Lung (tissue), 12 donors: ENCODE results near the gene TTC27. TPM values are rescaled to one million over a fixed set of nuclear protein-coding genes. Genes with fewer than 3 reads are reported as not detected.
A peak's percentile ranks its signal among the peaks of the same experiment; 100 is the strongest.

Experiments
- ATAC-seq: fragments of 200-7000 bp; cut with Tn5 transposase; one replicate; pipeline ENCODE4 v1.9.1; 2020; ENCODE audit warnings: moderate number of reproducible peaks; ENCODE audit not compliant: insufficient read depth, low FRiP score
- DNase-seq, 3 donors: peaks; one replicate each; pipeline ENCODE4 v3.0.0-alpha.2; 2013 to 2017
- H3K27ac ChIP-seq, 2 donors: one replicate each; pipeline ENCODE4 v1.5.1; 2013; ENCODE audit warnings: mild to moderate bottlenecking in 2 of 2, moderate library complexity in 2 of 2, control low read depth in 1 of 2, inconsistent platforms in 1 of 2, low read depth in 1 of 2, low read length in 1 of 2
- H3K27me3 ChIP-seq, 3 donors: one replicate each; pipeline ENCODE4 v1.5.1; 2013; ENCODE audit warnings: low read length in 2 of 3; ENCODE audit not compliant: control insufficient read depth in 3 of 3, insufficient read depth in 3 of 3
- H3K36me3 ChIP-seq, 4 donors: one replicate each; pipeline ENCODE4 v1.5.1; 2013; ENCODE audit warnings: low read length in 4 of 4, mild to moderate bottlenecking in 1 of 4, moderate library complexity in 1 of 4; ENCODE audit not compliant: control insufficient read depth in 4 of 4, insufficient read depth in 4 of 4
- H3K4me1 ChIP-seq, 5 donors: one replicate each; pipeline ENCODE4 v1.5.1; 2013; ENCODE audit warnings: low read length in 5 of 5, mild to moderate bottlenecking in 2 of 5, moderate library complexity in 1 of 5; ENCODE audit not compliant: control insufficient read depth in 5 of 5, insufficient read depth in 5 of 5
- H3K4me3 ChIP-seq: one replicate; pipeline ENCODE4 v1.5.1; 2013; ENCODE audit warnings: mild to moderate bottlenecking, control low read depth, moderate library complexity
- H3K9ac ChIP-seq, 2 donors: one replicate each; pipeline ENCODE4 v1.5.1; 2013; ENCODE audit warnings: low read length in 2 of 2, control low read depth in 1 of 2; ENCODE audit not compliant: insufficient read depth in 1 of 2
- H3K9me3 ChIP-seq, 4 donors: one replicate each; pipeline ENCODE4 v1.5.1; 2013; ENCODE audit warnings: low read length in 3 of 4, mild to moderate bottlenecking in 1 of 4, moderate library complexity in 1 of 4; ENCODE audit not compliant: control insufficient read depth in 4 of 4, insufficient read depth in 3 of 4
- WGBS, 2 donors: extraction: QIAGEN DNeasy Blood & Tissue Kit; methylation state at CpG; one replicate each; pipeline ENCODE4 v1.1.7; 2013; 5-methylcytosine and 5-hydroxymethylcytosine counted together
- polyA plus RNA-seq, 2 donors: library from polyadenylated mRNA; stranded (reverse); fragments of 200-250 nt; gene quantifications; one replicate each; pipeline ENCODE4 v1.2.1, GENCODE V29; 2013
- total RNA-seq, 2 donors: library from RNA; depleted of rRNA in 1 of 2; stranded (reverse); fragments of >200 nt in 1 of 2; gene quantifications; one replicate each; pipeline ENCODE4 v1.2.1, GENCODE V29; 2014 to 2021
- TF ChIP-seq, protein P1 (sequence below): IDR thresholded peaks from 2 replicates; pipeline ENCODE4 v1.5.1; 2012; ENCODE audit warnings: mild to moderate bottlenecking; ENCODE audit errors: control extremely low read depth, extremely low read depth
- donor health status: control.
- donor health status: control.
- donor health status: Bipolar disorder and iron deficiency.
- donor health status: healthy.
- donor health status: DM: yes; HTN: yes; CAD: no.

TTC27 gene
- total and polyA plus RNA-seq, 4 donors: 5.2 to 17.4 (median 12.3) TPM

DNA sequence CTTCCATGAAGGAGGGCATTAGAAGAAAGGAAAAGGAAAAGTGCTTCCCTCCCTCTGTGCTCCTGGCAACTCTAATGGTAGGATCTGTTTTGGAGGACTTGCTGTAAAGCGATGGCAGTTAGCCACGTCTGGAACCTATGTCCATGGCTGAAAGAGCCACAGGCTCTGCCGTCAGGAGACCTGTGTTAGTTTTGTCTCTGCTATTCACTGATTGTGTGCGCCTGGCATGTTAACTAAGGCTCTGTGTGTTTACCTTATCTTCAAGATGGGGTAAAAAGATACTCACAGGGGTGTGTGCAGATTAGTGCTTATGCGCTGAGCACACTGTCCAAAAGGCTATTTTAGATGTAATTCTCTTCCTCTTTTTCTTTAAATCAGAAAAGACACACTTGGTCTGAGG lies 209.1 kb downstream of the TTC27 start:
- Histone ChIP-seq H3K9me3 (no peaks in the 10 kb centered on the region), H3K9ac (no peak overlapping the region), H3K36me3 (no peaks in the 10 kb centered on the region), H3K27ac (no peak overlapping the region), H3K4me1 (peaks cover 0 to 8% (median 6%) of the 10 kb centered on the region in 5 donors), H3K4me3 (no peak overlapping the region), H3K27me3 (no peaks in the 10 kb centered on the region)
- ATAC-seq: no peak
- TF ChIP-seq, protein P1, sequence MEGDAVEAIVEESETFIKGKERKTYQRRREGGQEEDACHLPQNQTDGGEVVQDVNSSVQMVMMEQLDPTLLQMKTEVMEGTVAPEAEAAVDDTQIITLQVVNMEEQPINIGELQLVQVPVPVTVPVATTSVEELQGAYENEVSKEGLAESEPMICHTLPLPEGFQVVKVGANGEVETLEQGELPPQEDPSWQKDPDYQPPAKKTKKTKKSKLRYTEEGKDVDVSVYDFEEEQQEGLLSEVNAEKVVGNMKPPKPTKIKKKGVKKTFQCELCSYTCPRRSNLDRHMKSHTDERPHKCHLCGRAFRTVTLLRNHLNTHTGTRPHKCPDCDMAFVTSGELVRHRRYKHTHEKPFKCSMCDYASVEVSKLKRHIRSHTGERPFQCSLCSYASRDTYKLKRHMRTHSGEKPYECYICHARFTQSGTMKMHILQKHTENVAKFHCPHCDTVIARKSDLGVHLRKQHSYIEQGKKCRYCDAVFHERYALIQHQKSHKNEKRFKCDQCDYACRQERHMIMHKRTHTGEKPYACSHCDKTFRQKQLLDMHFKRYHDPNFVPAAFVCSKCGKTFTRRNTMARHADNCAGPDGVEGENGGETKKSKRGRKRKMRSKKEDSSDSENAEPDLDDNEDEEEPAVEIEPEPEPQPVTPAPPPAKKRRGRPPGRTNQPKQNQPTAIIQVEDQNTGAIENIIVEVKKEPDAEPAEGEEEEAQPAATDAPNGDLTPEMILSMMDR: no peak
- no peak for DNase-seq
- WGBS, 2 donors: 60 to 76% methylated on average over 5 of the region's 5 CpGs

DNA sequence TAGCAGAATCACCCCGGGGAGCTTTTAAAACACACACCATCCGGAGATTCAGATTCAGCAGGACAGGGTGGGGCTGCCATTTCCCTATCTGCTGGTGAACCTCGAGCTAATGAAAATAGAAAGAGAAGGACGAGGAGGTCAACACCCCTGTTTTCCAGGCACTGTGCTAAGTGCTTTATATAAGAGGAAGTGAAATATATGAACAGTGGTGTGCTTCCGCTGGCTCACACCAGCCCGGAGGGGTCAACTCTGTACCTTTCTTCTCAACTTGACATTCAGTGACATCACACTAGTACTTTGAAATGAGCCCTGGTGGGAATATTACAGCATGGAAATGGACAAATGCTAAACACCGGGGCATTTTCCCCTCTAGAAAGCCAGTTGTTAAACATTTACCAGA lies 210.6 kb downstream of the TTC27 start:
- ATAC-seq (no peak), DNase-seq (no peak)
- no peaks in the 10 kb centered on the region for H3K9me3 ChIP-seq
- no peaks in the 10 kb centered on the region for H3K27me3 ChIP-seq
- no peaks in the 10 kb centered on the region for H3K36me3 ChIP-seq
- no peak overlapping the region for H3K4me3 ChIP-seq
- no peak overlapping the region for H3K9ac ChIP-seq
- H3K4me1 ChIP-seq: peaks cover 0 to 7% (median 0%) of the 10 kb centered on the region in 5 donors
- no peak overlapping the region for H3K27ac ChIP-seq
- TF ChIP-seq, protein P1: no peak
- WGBS, 2 donors: 66 to 72% methylated on average over 7 of the region's 7 CpGs

DNA sequence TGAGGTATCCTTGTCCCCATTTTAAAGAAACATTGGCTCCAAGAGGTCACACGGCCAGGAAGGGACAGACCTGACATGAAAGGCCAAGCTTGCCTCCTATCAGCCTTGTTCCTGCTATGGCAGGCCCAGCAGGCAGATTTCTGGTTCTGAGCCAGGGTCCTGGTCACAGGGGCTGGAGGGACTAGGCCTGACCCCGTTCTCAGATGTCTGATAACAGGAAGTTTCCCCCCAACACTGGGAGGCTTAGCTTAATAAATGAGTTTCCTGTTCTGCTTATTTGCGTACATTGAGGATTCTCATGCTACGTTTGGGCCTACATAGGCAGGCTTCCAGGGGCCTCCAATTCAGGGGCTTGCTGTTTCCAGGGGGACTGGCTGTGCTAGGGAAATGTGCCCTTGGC lies 211.1 kb downstream of the TTC27 start:
- WGBS, 2 donors: 39 to 56% methylated on average over 4 of the region's 4 CpGs
- TF ChIP-seq, protein P1: no peak
- H3K27me3 ChIP-seq: no peaks in the 10 kb centered on the region

More for the DNA sequence above, 211.1 kb downstream of the TTC27 start:
- H3K4me3 ChIP-seq: no peak overlapping the region
- ATAC-seq (no peak), DNase-seq (peak; percentile 37 to 60 (median 44))
- H3K36me3 ChIP-seq: no peaks in the 10 kb centered on the region
- peaks cover 0 to 7% (median 0%) of the 10 kb centered on the region in 5 donors for H3K4me1 ChIP-seq
- no peaks in the 10 kb centered on the region for H3K9me3 ChIP-seq
- no peak overlapping the region for H3K9ac ChIP-seq
- H3K27ac ChIP-seq: no peak overlapping the region
